Heart left ventricle (tissue), 16 donors: ENCODE results near the gene SPARC. TPM values are rescaled to one million over a fixed set of nuclear protein-coding genes. Genes with fewer than 3 reads are reported as not detected.
A peak's percentile ranks its signal among the peaks of the same experiment; 100 is the strongest.
"Not testable (repeated sequence)": the region's sequence is repeated elsewhere in the genome, so short reads cannot be mapped to it uniquely, and the experiment has no call there.

Source experiments
- ATAC-seq, 4 donors: fragments of 200-7000 bp; cut with Tn5 transposase; one replicate each; pipeline ENCODE4 v1.9.1; 2020 to 2022; ENCODE audit warnings: moderate library complexity in 4 of 4, mild to moderate bottlenecking in 3 of 4, moderate number of reproducible peaks in 1 of 4
- DNase-seq, 5 donors: peaks; one replicate each; pipeline ENCODE4 v3.0.0-alpha.2; 2020
- H3K27ac ChIP-seq, 12 donors: fragments of 200-600 bp; sonication (generic) in 4 of 12; one replicate each; pipeline versions ENCODE4 v1.5.0 to v1.8.0; 2016 to 2022; ENCODE audit warnings: mild to moderate bottlenecking in 2 of 12
- H3K27me3 ChIP-seq, 9 donors: fragments of 200-600 bp; sonication (generic) in 2 of 9; one replicate each; pipeline versions ENCODE4 v1.5.1 to v1.8.0; 2016 to 2022; ENCODE audit warnings: mild to moderate bottlenecking in 3 of 9
- H3K36me3 ChIP-seq, 9 donors: fragments of 200-600 bp; sonication (generic) in 2 of 9; one replicate each; pipeline versions ENCODE4 v1.5.0 to v1.8.0; 2018 to 2022; ENCODE audit warnings: mild to moderate bottlenecking in 2 of 9
- H3K4me1 ChIP-seq, 12 donors: fragments of 200-600 bp; sonication (generic) in 4 of 12; one replicate each; pipeline versions ENCODE4 v1.5.0 to v1.8.0; 2016 to 2022; ENCODE audit warnings: mild to moderate bottlenecking in 3 of 12
- H3K4me3 ChIP-seq, 12 donors: fragments of 200-600 bp; sonication (generic) in 4 of 12; one replicate each; pipeline versions ENCODE4 v1.5.0 to v1.8.0; 2017 to 2022; ENCODE audit warnings: mild to moderate bottlenecking in 9 of 12, moderate library complexity in 4 of 12
- H3K9me3 ChIP-seq, 12 donors: fragments of 200-600 bp; sonication (generic) in 4 of 12; one replicate each; pipeline versions ENCODE4 v1.5.0 to v1.8.0; 2016 to 2022; ENCODE audit warnings: mild to moderate bottlenecking in 1 of 12
- POLR2A ChIP-seq, 2 donors: fragments of 450-650 bp; IDR thresholded peaks; one replicate each; pipeline ENCODE4 v1.6.1; 2017; ENCODE audit warnings: antibody characterized with exemption in 2 of 2, mild to moderate bottlenecking in 2 of 2, moderate library complexity in 2 of 2
- WGBS, 4 donors: extraction: QIAGEN DNeasy Blood & Tissue Kit in 2 of 4; methylation state at CpG; one replicate each; pipeline versions ENCODE4 v1.1.5 to v1.1.7; 2013 to 2018; 5-methylcytosine and 5-hydroxymethylcytosine counted together
- intact Hi-C, 10 donors: fragments of 100-400 bp; cut with DNase I; formaldehyde crosslinking; loops; one replicate each; pipeline versions ENCODE4 v1.11.1 to v1.14.2; 2022
- polyA plus RNA-seq, 2 donors: library from polyadenylated mRNA; stranded (reverse); fragments of 200-250 nt; gene quantifications; one replicate each; pipeline ENCODE4 v1.2.3, GENCODE V29; 2013
- total RNA-seq, 9 donors: library from RNA; depleted of rRNA in 2 of 9; stranded (reverse); fragments of >200 nt in 2 of 9; fragmentation: NEBNext Ultra II Directional in 3 of 9; extraction: Animal tissue kit (Norgen Biotek cat#: 25700) in 3 of 9; gene quantifications; one replicate each; pipeline versions ENCODE4 v1.1.0 to v1.2.4, GENCODE V29; 2016 to 2023
- TF ChIP-seq, protein P1 (sequence below), 12 donors: fragments of 200-600 bp; sonication (generic) in 4 of 12; IDR thresholded peaks; one replicate each; pipeline versions ENCODE4 v1.5.0 to v1.8.0; 2018 to 2022; ENCODE audit warnings: antibody characterized with exemption in 12 of 12, mild to moderate bottlenecking in 5 of 12
- donor health status: ischemic (EF 13 %, LVEDD 7.1; RV severe dilation, severe dysfunction).
- donor health status: healthy with polysubstance abuse.
- donor health status: DM: no; HTN: yes; CAD: no.
- donor health status: DM: no; HTN: no; CAD: no.
- donor health status: ischemic (EF 25% LVEDD 6.9; RV normal size, moderate dysfunction).
- donor health status: ischemic (EF 25% LVEDD 5.7; RV mildly dilated, moderate dysfunction).
- donor health status: healthy.
- donor health status: DM: yes; HTN: yes; CAD: no.
- donor health status: ischemic (EF 35%, LVEDD 5.7; RV mildly dilated, moderate dysfunction).
- donor health status: nonischemic (EF 11% LVEDD 7.7; RV severe dilation, severe dysfunction).
- donor health status: DM: yes; HTN: yes; CAD: no.
- donor health status: PGD.
- donor health status: ischemic (EF 29% LVEDD 5.4; RV normal size, mild dysfunction).
- donor health status: nonischemic (EF 23%, LVEDD 6.1; RV moderate dilation, normal function).

The SPARC gene
- total and polyA plus RNA-seq, 11 donors = 119 to 1,522 (median 471) TPM

- intact Hi-C loops = loop anchor here in 3 of 10 donors (5.0 kb wide), 1 partner anchor 37 kb away; no protein-coding TSS in a partner anchor
- no peaks in the 10 kb centered on the region for H3K36me3 ChIP-seq
- H3K27me3 ChIP-seq = no peaks in the 10 kb centered on the region
- no peaks in the 10 kb centered on the region for H3K9me3 ChIP-seq
- WGBS, 4 donors = 71 to 76% (median 72%) methylated on average over 13 of the region's 13 CpGs
- H3K27ac ChIP-seq = peak overlapping the region; percentile 70 to 94 (median 80)
- peaks cover 0 to 50% (median 14%) of the 10 kb centered on the region in 12 donors for H3K4me1 ChIP-seq
- DNase-seq (peak; percentile 82 to 89 (median 83)), ATAC-seq (peak; percentile 57 to 90 (median 88))
- no peak for TF ChIP-seq POLR2A (IDR thresholded peaks at IDR 0.05)
- TF ChIP-seq, protein P1, sequence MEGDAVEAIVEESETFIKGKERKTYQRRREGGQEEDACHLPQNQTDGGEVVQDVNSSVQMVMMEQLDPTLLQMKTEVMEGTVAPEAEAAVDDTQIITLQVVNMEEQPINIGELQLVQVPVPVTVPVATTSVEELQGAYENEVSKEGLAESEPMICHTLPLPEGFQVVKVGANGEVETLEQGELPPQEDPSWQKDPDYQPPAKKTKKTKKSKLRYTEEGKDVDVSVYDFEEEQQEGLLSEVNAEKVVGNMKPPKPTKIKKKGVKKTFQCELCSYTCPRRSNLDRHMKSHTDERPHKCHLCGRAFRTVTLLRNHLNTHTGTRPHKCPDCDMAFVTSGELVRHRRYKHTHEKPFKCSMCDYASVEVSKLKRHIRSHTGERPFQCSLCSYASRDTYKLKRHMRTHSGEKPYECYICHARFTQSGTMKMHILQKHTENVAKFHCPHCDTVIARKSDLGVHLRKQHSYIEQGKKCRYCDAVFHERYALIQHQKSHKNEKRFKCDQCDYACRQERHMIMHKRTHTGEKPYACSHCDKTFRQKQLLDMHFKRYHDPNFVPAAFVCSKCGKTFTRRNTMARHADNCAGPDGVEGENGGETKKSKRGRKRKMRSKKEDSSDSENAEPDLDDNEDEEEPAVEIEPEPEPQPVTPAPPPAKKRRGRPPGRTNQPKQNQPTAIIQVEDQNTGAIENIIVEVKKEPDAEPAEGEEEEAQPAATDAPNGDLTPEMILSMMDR (IDR thresholded peaks at IDR 0.05) = no peak
- no peak overlapping the region for H3K4me3 ChIP-seq
Measured at GRCh38 chr5:151699071-151699901, 12.6 kb upstream of the SPARC start.

DNA sequence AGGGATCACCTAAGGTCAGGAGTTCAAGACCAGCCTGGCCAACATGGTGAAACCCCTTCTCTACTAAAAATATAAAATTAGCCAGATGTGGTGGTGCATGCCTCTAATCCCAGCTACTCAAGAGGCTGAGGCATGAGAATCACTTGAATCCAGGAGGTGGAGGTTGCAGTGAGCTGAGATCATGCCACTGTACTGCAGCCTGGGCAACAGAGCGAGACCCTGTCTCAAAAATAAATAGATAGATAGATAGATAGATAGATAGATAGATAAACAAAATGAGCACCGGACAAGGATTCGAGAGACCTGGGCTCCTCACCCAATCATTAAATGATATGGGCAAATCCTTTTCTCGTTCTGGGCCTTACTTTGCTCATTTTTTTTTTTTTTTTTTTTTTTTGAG is 11.4 kb upstream of the SPARC start:
- Histone ChIP-seq H3K27ac (peak overlapping the region in 10 of 12 donors; percentile 66 to 89 (median 80)), H3K4me1 (peaks cover 0 to 49% (median 14%) of the 10 kb centered on the region in 12 donors)
- H3K4me3 ChIP-seq, H3K27me3 ChIP-seq, H3K36me3 ChIP-seq, ATAC-seq, DNase-seq, H3K9me3 ChIP-seq: not testable (repeated sequence)
- intact Hi-C loops = loop anchor here in 3 of 10 donors (5.0 kb wide), 1 partner anchor 36 kb away; no protein-coding TSS in a partner anchor
- WGBS, 4 donors = 95 to 97% (median 97%) methylated on average over 4 of the region's 4 CpGs

- no peak for ATAC-seq
- 76 to 86% (median 79%) methylated on average over 8 of the region's 8 CpGs for WGBS, 4 donors
- no peaks in the 10 kb centered on the region for H3K27me3 ChIP-seq
- H3K4me3 ChIP-seq = peak overlapping the region in 1 of 12 donors; percentile 17
- H3K4me1 ChIP-seq = peaks cover 0 to 45% (median 13%) of the 10 kb centered on the region in 12 donors
- no peaks in the 10 kb centered on the region for H3K36me3 ChIP-seq
- intact Hi-C loops = loop anchor here in 3 of 10 donors (5.0 kb wide), 1 partner anchor 35 kb away; no protein-coding TSS in a partner anchor
- no peaks in the 10 kb centered on the region for H3K9me3 ChIP-seq
- TF ChIP-seq POLR2A (IDR thresholded peaks at IDR 0.05) = no peak
- TF ChIP-seq, protein P1 (IDR thresholded peaks at IDR 0.05) = no peak
- DNase-seq = no peak
- peak overlapping the region in 11 of 12 donors; percentile 45 to 89 (median 73) for H3K27ac ChIP-seq
Measured at GRCh38 chr5:151697452-151697851, 10.7 kb upstream of the SPARC start.

- intact Hi-C loops = loop anchor here in 3 of 10 donors (5.0 kb wide), 1 partner anchor 34 kb away; no protein-coding TSS in a partner anchor
- no peaks in the 10 kb centered on the region for H3K9me3 ChIP-seq
- no peaks in the 10 kb centered on the region for H3K27me3 ChIP-seq
- ATAC-seq = peak; percentile 47 to 83 (median 68)
- H3K27ac ChIP-seq = peak overlapping the region; percentile 2 to 89 (median 72)
- TF ChIP-seq, protein P1 (IDR thresholded peaks at IDR 0.05) = no peak
- no peak for TF ChIP-seq POLR2A (IDR thresholded peaks at IDR 0.05)
- H3K4me1 ChIP-seq = peaks cover 0 to 43% (median 12%) of the 10 kb centered on the region in 12 donors
- peak overlapping the region in 5 of 12 donors; percentile 7 to 32 (median 16) for H3K4me3 ChIP-seq
- H3K36me3 ChIP-seq = no peaks in the 10 kb centered on the region
- 43 to 62% (median 52%) methylated on average over 20 of the region's 20 CpGs for WGBS, 4 donors
- DNase-seq = peak; percentile 57 to 85 (median 76)
Measured at GRCh38 chr5:151696470-151697061, 9.9 kb upstream of the SPARC start.
